Gastroesophageal sphincter (tissue), 4 donors: Measurements from ENCODE around the gene TSHZ3. TPM values are rescaled to one million over a fixed set of nuclear protein-coding genes. Genes with fewer than 3 reads are reported as not detected.

ENCODE experiments used
- ATAC-seq: fragments of 150-250 bp; one replicate; pipeline ENCODE4 v1.9.1; 2016; ENCODE audit warnings: mild to moderate bottlenecking, moderate library complexity
- H3K27ac ChIP-seq, 4 donors: fragments of 200-600 bp; sonication (generic) in 3 of 4; 1 replicate in 3 of 4; 2 replicates in 1 of 4; pipeline ENCODE4 v1.5.1; 2016 to 2019
- H3K27me3 ChIP-seq: fragments of 200-600 bp; sonication (generic); one replicate; pipeline ENCODE4 v1.5.1; 2019
- H3K36me3 ChIP-seq, 2 donors: fragments of 200-600 bp; sonication (generic); one replicate each; pipeline ENCODE4 v1.5.1; 2019; ENCODE audit warnings: control low read depth in 1 of 2
- H3K4me1 ChIP-seq, 3 donors: fragments of 200-600 bp; sonication (generic); 1 replicate in 2 of 3; 2 replicates in 1 of 3; pipeline ENCODE4 v1.5.1; 2016 to 2019; ENCODE audit warnings: control low read depth in 2 of 3
- H3K4me3 ChIP-seq, 2 donors: fragments of 200-600 bp; sonication (generic); one replicate each; pipeline ENCODE4 v1.5.1; 2019; ENCODE audit warnings: mild to moderate bottlenecking in 1 of 2, moderate library complexity in 1 of 2
- H3K9me3 ChIP-seq, 3 donors: fragments of 200-600 bp; sonication (generic); one replicate each; pipeline ENCODE4 v1.5.1; 2017 to 2019; ENCODE audit warnings: control low read depth in 2 of 3
- CTCF ChIP-seq, 4 experiments: fragments of 200-600 bp in 2 of 4; fragments of 450-650 bp in 2 of 4; sonication (generic) in 1 of 4; IDR thresholded peaks; one replicate each; pipeline ENCODE4 v1.5.1; 2017 to 2019; ENCODE audit warnings: antibody characterized with exemption in 4 of 4, mild to moderate bottlenecking in 2 of 4, moderate library complexity in 2 of 4
- EP300 ChIP-seq: sonication (generic); formaldehyde crosslinking; IDR thresholded peaks from one replicate; pipeline ENCODE4 v1.6.1; 2017; ENCODE audit warnings: antibody characterized with exemption, mild to moderate bottlenecking
- POLR2A ChIP-seq, 2 donors: fragments of 450-650 bp; IDR thresholded peaks; one replicate each; pipeline ENCODE4 v1.6.1; 2017; ENCODE audit warnings: antibody characterized with exemption in 2 of 2, mild to moderate bottlenecking in 2 of 2, moderate library complexity in 1 of 2
- POLR2AphosphoS5 ChIP-seq: sonication (generic); formaldehyde crosslinking; IDR thresholded peaks from one replicate; pipeline ENCODE4 v1.6.1; 2017; ENCODE audit warnings: antibody characterized with exemption
- WGBS, 2 donors: methylation state at CpG; one replicate each; pipeline ENCODE4 v1.1.5; 2018; ENCODE audit warnings: low coverage in 1 of 2; 5-methylcytosine and 5-hydroxymethylcytosine counted together
- total RNA-seq, 4 donors: library from RNA; depleted of rRNA; stranded (reverse); fragments of >200 nt; gene quantifications; one replicate each; pipeline ENCODE4 v1.1.0, GENCODE V29; 2016

Gene TSHZ3
- total RNA-seq, 4 donors from 2014 or later: 15.6 to 40.2 (median 31.1) TPM

- WGBS, 2 donors: 74 to 75% methylated on average over 4 of the region's 6 CpGs
- H3K9me3 ChIP-seq: no peaks in the 10 kb centered on the region
- no peak for ATAC-seq
- peaks cover 0 to 31% (median 0%) of the 10 kb centered on the region in 3 donors for H3K4me1 ChIP-seq
- H3K4me3 ChIP-seq: no peak overlapping the region
- no peak overlapping the region for H3K27ac ChIP-seq
- H3K27me3 ChIP-seq: no peaks in the 10 kb centered on the region
- no peak for TF ChIP-seq EP300
- no peak for TF ChIP-seq POLR2AphosphoS5
- no peak for TF ChIP-seq CTCF (IDR thresholded peaks at IDR 0.05)
- no peak for TF ChIP-seq POLR2A (IDR thresholded peaks at IDR 0.05)
- H3K36me3 ChIP-seq: peaks cover 0 to 10% of the 10 kb centered on the region in 2 donors
Measured at GRCh38 chr19:31300422-31300821, 48.8 kb downstream of the TSHZ3 start.

- Histone ChIP-seq H3K9me3 (no peaks in the 10 kb centered on the region), H3K27ac (no peak overlapping the region), H3K36me3 (peaks cover 0 to 10% of the 10 kb centered on the region in 2 donors), H3K27me3 (no peaks in the 10 kb centered on the region), H3K4me3 (no peak overlapping the region), H3K4me1 (peaks cover 0 to 27% (median 0%) of the 10 kb centered on the region in 3 donors)
- ATAC-seq: no peak
- TF ChIP-seq CTCF (IDR thresholded peaks at IDR 0.05): no peak
- TF ChIP-seq EP300: no peak
- TF ChIP-seq POLR2A (IDR thresholded peaks at IDR 0.05): no peak
- TF ChIP-seq POLR2AphosphoS5: no peak
- WGBS, 2 donors: 54 to 71% methylated on average over 3 to 6 of the region's 8 CpGs
Measured at GRCh38 chr19:31299665-31300064, 49.6 kb downstream of the TSHZ3 start.

- TF ChIP-seq POLR2AphosphoS5: no peak
- TF ChIP-seq EP300: no peak
- no peak for TF ChIP-seq CTCF (IDR thresholded peaks at IDR 0.05)
- TF ChIP-seq POLR2A (IDR thresholded peaks at IDR 0.05): no peak
- no peak overlapping the region for H3K27ac ChIP-seq
- peaks cover 0 to 27% (median 0%) of the 10 kb centered on the region in 3 donors for H3K4me1 ChIP-seq
- peaks cover 0 to 10% of the 10 kb centered on the region in 2 donors for H3K36me3 ChIP-seq
- no peaks in the 10 kb centered on the region for H3K9me3 ChIP-seq
- no peak for ATAC-seq
- WGBS, 2 donors: 83 to 100% methylated on average over 1 to 2 of the region's 5 CpGs
- no peaks in the 10 kb centered on the region for H3K27me3 ChIP-seq
- H3K4me3 ChIP-seq: no peak overlapping the region
Measured at GRCh38 chr19:31297991-31298390, 51.2 kb downstream of the TSHZ3 start.

- no peak for TF ChIP-seq CTCF (IDR thresholded peaks at IDR 0.05)
- no peaks in the 10 kb centered on the region for H3K27me3 ChIP-seq
- WGBS, 2 donors: 88 to 94% methylated on average over 5 of the region's 10 CpGs
- no peak overlapping the region for H3K27ac ChIP-seq
- H3K36me3 ChIP-seq: peaks cover 0 to 10% of the 10 kb centered on the region in 2 donors
- H3K4me3 ChIP-seq: no peak overlapping the region
- no peaks in the 10 kb centered on the region for H3K9me3 ChIP-seq
- peaks cover 0 to 16% (median 0%) of the 10 kb centered on the region in 3 donors for H3K4me1 ChIP-seq
- no peak for ATAC-seq
Measured at GRCh38 chr19:31296741-31297390, 52.4 kb downstream of the TSHZ3 start.

GRCh38 chr19:31294189-31294588 lies 55.0 kb downstream of the TSHZ3 start:
- H3K36me3 ChIP-seq: peaks cover 0 to 10% of the 10 kb centered on the region in 2 donors
- TF ChIP-seq EP300 (no peak), POLR2AphosphoS5 (no peak), CTCF (IDR thresholded peaks at IDR 0.05) (no peak), POLR2A (IDR thresholded peaks at IDR 0.05) (no peak)
- no peak overlapping the region for H3K4me3 ChIP-seq
- H3K27ac ChIP-seq: no peak overlapping the region
- no peaks in the 10 kb centered on the region for H3K9me3 ChIP-seq
- 80 to 90% methylated on average over 1 to 2 of the region's 2 CpGs for WGBS, 2 donors
- no peak for ATAC-seq
- no peaks in the 10 kb centered on the region for H3K27me3 ChIP-seq
- H3K4me1 ChIP-seq: peaks cover 0 to 13% (median 0%) of the 10 kb centered on the region in 3 donors
